PFSK-1 (cell line): ENCODE data around the gene SSU72.

ENCODE experiments used
- POLR2AphosphoS5 ChIP-seq: IDR thresholded peaks from 2 replicates; pipeline ENCODE4 v1.6.1; 2012; ENCODE audit warnings: low read depth, mild to moderate bottlenecking, control low read depth, low read length, moderate library complexity
- REST ChIP-seq, 2 experiments: IDR thresholded peaks; 2 replicates each; pipeline versions ENCODE4 v1.6.1 to v1.8.0; 2011 to 2012; ENCODE audit warnings: low read depth in 2 of 2, low read length in 2 of 2, control low read depth in 1 of 2, inconsistent platforms in 1 of 2, mild to moderate bottlenecking in 1 of 2, moderate library complexity in 1 of 2; ENCODE audit not compliant: insufficient read depth in 1 of 2
- SIN3A ChIP-seq: IDR thresholded peaks from 2 replicates; pipeline ENCODE4 v1.6.1; 2012; ENCODE audit warnings: mild to moderate bottlenecking, low read length, moderate library complexity, borderline replicate concordance; ENCODE audit not compliant: insufficient read depth
- TAF1 ChIP-seq: IDR thresholded peaks from 2 replicates; pipeline ENCODE4 v1.6.1; 2012; ENCODE audit warnings: low read length, control low read depth, borderline replicate concordance; ENCODE audit not compliant: insufficient read depth

GRCh38 chr1:1528301-1529267 lies 46.1 kb downstream of the SSU72 start:
- TF ChIP-seq POLR2AphosphoS5 (no peak), TAF1 (no peak), REST (IDR thresholded peaks at IDR 0.05; ENCODE audit: insufficient read depth in 1 of 2, low read depth in 2 of 2, low read length in 2 of 2) (no peak), SIN3A (no peak)
